ENCODE data around the gene EVA1B. TPM values are rescaled to one million over a fixed set of nuclear protein-coding genes. Genes with fewer than 3 reads are reported as not detected.

Gene EVA1B
- total RNA-seq, 1 experiment from 2014 or later = 32.0 TPM

DNA sequence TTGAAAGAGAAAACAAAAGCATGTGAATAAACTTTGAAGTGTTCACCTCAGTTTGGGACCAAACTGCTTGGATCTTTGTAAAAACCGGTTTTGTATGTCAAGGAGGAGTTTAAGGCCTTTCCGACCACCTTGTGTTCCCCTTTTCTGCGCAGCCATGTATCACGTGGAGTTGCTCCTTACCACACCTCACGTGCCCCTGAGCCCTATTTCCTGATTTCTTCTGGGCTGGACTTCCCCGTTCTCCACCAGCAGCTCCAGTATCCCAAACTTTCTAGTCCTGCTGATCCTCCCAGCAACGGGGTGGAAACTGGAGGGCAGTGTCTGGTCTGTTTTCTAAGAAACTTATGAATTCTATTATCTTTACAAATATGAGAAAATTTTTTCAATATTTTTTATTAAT, 18.9 kb downstream of the EVA1B start:
- CTCF ChIA-PET = interaction anchor here (0.6 to 0.7 kb wide), 2 partner anchors 17 to 115 kb away, joined by 3 read pairs; no protein-coding TSS in a partner anchor
- H3K36me3 Mint-ChIP-seq = peaks cover 51% of the 10 kb centered on the region
- no peak overlapping the region for H3K27ac Mint-ChIP-seq

DNA sequence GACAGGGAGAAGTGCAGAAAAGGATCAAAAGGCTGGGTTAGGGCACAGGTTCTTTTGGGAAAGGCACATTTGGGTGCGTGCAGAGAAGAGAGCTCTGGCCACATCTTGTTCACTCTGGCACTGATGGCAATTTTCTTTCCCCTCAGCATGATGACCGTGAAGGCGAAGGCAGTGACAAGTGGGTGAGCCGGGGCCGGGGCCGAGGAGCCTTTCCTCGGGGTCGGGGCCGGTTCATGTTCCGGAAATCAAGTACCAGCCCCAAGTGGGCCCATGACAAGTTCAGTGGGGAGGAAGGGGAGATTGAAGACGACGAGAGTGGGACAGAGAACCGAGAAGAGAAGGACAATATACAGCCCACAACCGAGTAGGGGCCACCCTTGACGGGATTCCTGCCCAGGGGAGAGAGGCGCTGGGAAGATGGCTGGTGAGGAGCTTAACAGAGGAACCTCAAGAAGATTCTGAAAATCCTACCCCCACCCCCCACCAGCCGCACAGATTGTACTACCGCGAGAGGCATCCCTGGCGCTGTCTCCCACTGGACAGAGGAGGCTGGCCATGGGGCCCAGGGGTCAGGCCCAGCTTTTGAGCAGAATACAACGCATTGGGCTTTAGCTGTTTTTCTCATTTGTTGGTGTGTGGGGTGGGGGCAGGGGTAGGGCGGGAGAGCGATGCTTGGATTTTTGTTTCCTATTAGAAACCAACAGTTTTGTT, 19.6 kb downstream of the EVA1B start:
- peak overlapping the region; percentile 37 for H3K27ac Mint-ChIP-seq
- peaks cover 17% of the 10 kb centered on the region for H3K4me1 Mint-ChIP-seq
- no peak overlapping the region for H3K4me3 Mint-ChIP-seq
- POLR2A ChIA-PET = interaction anchor here (0.7 kb wide), 2 partner anchors 17 to 207 kb away, joined by 3 to 6 read pairs; no protein-coding TSS in a partner anchor
- ATAC-seq (no peak), DNase-seq (ENCODE audit: low spot score) (no peak)
- CTCF ChIA-PET = interaction anchor here (0.6 to 1.6 kb wide), 7 partner anchors 18 to 186 kb away, joined by 3 to 5 read pairs (median 3); no protein-coding TSS in a partner anchor
- H3K9me3 Mint-ChIP-seq = no peaks in the 10 kb centered on the region
- peaks cover 50% of the 10 kb centered on the region for H3K36me3 Mint-ChIP-seq
- H3K27me3 Mint-ChIP-seq (ENCODE audit: low read depth) = no peaks in the 10 kb centered on the region
- TF ChIP-seq NR2C2 (CRISPR knock-in tag; IDR thresholded peaks at IDR 0.05) = no peak
- TF ChIP-seq, protein P1, sequence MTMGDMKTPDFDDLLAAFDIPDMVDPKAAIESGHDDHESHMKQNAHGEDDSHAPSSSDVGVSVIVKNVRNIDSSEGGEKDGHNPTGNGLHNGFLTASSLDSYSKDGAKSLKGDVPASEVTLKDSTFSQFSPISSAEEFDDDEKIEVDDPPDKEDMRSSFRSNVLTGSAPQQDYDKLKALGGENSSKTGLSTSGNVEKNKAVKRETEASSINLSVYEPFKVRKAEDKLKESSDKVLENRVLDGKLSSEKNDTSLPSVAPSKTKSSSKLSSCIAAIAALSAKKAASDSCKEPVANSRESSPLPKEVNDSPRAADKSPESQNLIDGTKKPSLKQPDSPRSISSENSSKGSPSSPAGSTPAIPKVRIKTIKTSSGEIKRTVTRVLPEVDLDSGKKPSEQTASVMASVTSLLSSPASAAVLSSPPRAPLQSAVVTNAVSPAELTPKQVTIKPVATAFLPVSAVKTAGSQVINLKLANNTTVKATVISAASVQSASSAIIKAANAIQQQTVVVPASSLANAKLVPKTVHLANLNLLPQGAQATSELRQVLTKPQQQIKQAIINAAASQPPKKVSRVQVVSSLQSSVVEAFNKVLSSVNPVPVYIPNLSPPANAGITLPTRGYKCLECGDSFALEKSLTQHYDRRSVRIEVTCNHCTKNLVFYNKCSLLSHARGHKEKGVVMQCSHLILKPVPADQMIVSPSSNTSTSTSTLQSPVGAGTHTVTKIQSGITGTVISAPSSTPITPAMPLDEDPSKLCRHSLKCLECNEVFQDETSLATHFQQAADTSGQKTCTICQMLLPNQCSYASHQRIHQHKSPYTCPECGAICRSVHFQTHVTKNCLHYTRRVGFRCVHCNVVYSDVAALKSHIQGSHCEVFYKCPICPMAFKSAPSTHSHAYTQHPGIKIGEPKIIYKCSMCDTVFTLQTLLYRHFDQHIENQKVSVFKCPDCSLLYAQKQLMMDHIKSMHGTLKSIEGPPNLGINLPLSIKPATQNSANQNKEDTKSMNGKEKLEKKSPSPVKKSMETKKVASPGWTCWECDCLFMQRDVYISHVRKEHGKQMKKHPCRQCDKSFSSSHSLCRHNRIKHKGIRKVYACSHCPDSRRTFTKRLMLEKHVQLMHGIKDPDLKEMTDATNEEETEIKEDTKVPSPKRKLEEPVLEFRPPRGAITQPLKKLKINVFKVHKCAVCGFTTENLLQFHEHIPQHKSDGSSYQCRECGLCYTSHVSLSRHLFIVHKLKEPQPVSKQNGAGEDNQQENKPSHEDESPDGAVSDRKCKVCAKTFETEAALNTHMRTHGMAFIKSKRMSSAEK (CRISPR knock-in tag; IDR thresholded peaks at IDR 0.05; ENCODE audit: borderline replicate concordance) = no peak
- no peak for TF ChIP-seq TCF7 (CRISPR knock-in tag; IDR thresholded peaks at IDR 0.05; ENCODE audit: low read depth)
- no peak for TF ChIP-seq CBFB (CRISPR knock-in tag; IDR thresholded peaks at IDR 0.05; ENCODE audit: low read depth)
- TF ChIP-seq FOXJ3 (CRISPR knock-in tag; IDR thresholded peaks at IDR 0.05; ENCODE audit: borderline replicate concordance) = no peak
- TF ChIP-seq ZNF138 (CRISPR knock-in tag; conservative IDR thresholded peaks at IDR 0.05) = no peak
- TF ChIP-seq, protein P2, sequence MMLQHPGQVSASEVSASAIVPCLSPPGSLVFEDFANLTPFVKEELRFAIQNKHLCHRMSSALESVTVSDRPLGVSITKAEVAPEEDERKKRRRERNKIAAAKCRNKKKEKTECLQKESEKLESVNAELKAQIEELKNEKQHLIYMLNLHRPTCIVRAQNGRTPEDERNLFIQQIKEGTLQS (CRISPR knock-in tag; conservative IDR thresholded peaks at IDR 0.05) = no peak
- TF ChIP-seq, protein P3, sequence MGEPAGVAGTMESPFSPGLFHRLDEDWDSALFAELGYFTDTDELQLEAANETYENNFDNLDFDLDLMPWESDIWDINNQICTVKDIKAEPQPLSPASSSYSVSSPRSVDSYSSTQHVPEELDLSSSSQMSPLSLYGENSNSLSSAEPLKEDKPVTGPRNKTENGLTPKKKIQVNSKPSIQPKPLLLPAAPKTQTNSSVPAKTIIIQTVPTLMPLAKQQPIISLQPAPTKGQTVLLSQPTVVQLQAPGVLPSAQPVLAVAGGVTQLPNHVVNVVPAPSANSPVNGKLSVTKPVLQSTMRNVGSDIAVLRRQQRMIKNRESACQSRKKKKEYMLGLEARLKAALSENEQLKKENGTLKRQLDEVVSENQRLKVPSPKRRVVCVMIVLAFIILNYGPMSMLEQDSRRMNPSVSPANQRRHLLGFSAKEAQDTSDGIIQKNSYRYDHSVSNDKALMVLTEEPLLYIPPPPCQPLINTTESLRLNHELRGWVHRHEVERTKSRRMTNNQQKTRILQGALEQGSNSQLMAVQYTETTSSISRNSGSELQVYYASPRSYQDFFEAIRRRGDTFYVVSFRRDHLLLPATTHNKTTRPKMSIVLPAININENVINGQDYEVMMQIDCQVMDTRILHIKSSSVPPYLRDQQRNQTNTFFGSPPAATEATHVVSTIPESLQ (CRISPR knock-in tag; IDR thresholded peaks at IDR 0.05) = no peak
- TF ChIP-seq, protein P4, sequence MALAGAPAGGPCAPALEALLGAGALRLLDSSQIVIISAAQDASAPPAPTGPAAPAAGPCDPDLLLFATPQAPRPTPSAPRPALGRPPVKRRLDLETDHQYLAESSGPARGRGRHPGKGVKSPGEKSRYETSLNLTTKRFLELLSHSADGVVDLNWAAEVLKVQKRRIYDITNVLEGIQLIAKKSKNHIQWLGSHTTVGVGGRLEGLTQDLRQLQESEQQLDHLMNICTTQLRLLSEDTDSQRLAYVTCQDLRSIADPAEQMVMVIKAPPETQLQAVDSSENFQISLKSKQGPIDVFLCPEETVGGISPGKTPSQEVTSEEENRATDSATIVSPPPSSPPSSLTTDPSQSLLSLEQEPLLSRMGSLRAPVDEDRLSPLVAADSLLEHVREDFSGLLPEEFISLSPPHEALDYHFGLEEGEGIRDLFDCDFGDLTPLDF (CRISPR knock-in tag; IDR thresholded peaks at IDR 0.05) = no peak

More for the DNA sequence above, 18.9 kb downstream of the EVA1B start:
- Mint-ChIP-seq H3K4me1 (peaks cover 17% of the 10 kb centered on the region), H3K9me3 (no peaks in the 10 kb centered on the region), H3K27me3 (ENCODE audit: low read depth) (no peaks in the 10 kb centered on the region), H3K4me3 (no peak overlapping the region)
- TF ChIP-seq MYBL2 (CRISPR knock-in tag; IDR thresholded peaks at IDR 0.05) = no peak
- TF ChIP-seq, protein P3 (CRISPR knock-in tag; IDR thresholded peaks at IDR 0.05) = no peak
- no peak for TF ChIP-seq CBFB (CRISPR knock-in tag; IDR thresholded peaks at IDR 0.05; ENCODE audit: low read depth)
- no peak for TF ChIP-seq ZNF671 (CRISPR knock-in tag; IDR thresholded peaks at IDR 0.05)
- TF ChIP-seq ZNF423 (CRISPR knock-in tag; IDR thresholded peaks at IDR 0.05) = no peak
- no peak for TF ChIP-seq NR1H2 (CRISPR knock-in tag; IDR thresholded peaks at IDR 0.05)
- TF ChIP-seq SMAD4 (CRISPR knock-in tag; IDR thresholded peaks at IDR 0.05) = no peak
- TF ChIP-seq JUN (CRISPR knock-in tag; IDR thresholded peaks at IDR 0.05) = no peak
- TF ChIP-seq, protein P5, sequence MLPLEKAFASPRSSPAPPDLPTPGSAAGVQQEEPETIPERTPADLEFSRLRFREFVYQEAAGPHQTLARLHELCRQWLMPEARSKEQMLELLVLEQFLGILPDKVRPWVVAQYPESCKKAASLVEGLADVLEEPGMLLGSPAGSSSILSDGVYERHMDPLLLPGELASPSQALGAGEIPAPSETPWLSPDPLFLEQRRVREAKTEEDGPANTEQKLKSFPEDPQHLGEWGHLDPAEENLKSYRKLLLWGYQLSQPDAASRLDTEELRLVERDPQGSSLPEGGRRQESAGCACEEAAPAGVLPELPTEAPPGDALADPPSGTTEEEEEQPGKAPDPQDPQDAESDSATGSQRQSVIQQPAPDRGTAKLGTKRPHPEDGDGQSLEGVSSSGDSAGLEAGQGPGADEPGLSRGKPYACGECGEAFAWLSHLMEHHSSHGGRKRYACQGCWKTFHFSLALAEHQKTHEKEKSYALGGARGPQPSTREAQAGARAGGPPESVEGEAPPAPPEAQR (CRISPR knock-in tag; IDR thresholded peaks at IDR 0.05) = no peak
- TF ChIP-seq EMX1 (CRISPR knock-in tag; IDR thresholded peaks at IDR 0.05) = no peak
- TF ChIP-seq, protein P6, sequence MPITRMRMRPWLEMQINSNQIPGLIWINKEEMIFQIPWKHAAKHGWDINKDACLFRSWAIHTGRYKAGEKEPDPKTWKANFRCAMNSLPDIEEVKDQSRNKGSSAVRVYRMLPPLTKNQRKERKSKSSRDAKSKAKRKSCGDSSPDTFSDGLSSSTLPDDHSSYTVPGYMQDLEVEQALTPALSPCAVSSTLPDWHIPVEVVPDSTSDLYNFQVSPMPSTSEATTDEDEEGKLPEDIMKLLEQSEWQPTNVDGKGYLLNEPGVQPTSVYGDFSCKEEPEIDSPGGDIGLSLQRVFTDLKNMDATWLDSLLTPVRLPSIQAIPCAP (CRISPR knock-in tag; IDR thresholded peaks at IDR 0.05) = no peak
- no peak for TF ChIP-seq MXD4 (CRISPR knock-in tag; IDR thresholded peaks at IDR 0.05; ENCODE audit: borderline replicate concordance)
- TF ChIP-seq TCF7 (CRISPR knock-in tag; IDR thresholded peaks at IDR 0.05; ENCODE audit: low read depth) = no peak
- TF ChIP-seq, protein P7, sequence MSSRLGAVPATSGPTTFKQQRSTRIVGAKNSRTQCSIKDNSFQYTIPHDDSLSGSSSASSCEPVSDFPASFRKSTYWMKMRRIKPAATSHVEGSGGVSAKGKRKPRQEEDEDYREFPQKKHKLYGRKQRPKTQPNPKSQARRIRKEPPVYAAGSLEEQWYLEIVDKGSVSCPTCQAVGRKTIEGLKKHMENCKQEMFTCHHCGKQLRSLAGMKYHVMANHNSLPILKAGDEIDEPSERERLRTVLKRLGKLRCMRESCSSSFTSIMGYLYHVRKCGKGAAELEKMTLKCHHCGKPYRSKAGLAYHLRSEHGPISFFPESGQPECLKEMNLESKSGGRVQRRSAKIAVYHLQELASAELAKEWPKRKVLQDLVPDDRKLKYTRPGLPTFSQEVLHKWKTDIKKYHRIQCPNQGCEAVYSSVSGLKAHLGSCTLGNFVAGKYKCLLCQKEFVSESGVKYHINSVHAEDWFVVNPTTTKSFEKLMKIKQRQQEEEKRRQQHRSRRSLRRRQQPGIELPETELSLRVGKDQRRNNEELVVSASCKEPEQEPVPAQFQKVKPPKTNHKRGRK (CRISPR knock-in tag; IDR thresholded peaks at IDR 0.05; ENCODE audit: borderline replicate concordance) = no peak
- TF ChIP-seq ESRRA (CRISPR knock-in tag; IDR thresholded peaks at IDR 0.05; ENCODE audit: borderline replicate concordance) = no peak
- TF ChIP-seq ZNF317 (CRISPR knock-in tag; IDR thresholded peaks at IDR 0.05; ENCODE audit: borderline replicate concordance, low read depth) = no peak
- no peak for TF ChIP-seq CREB1 (CRISPR knock-in tag; IDR thresholded peaks at IDR 0.05)
- ATAC-seq = no peak
- POLR2A ChIA-PET = interaction anchor here (0.7 kb wide), 2 partner anchors 16 to 207 kb away, joined by 3 to 6 read pairs; no protein-coding TSS in a partner anchor
- no peak for DNase-seq (ENCODE audit: low spot score)

Measured in WTC11 (cell line).